Panc1 (cell line): ENCODE data around the gene IGLL5.

ENCODE experiments used
- POLR2AphosphoS5 ChIP-seq: IDR thresholded peaks from 2 replicates; pipeline ENCODE4 v1.6.1; 2012; ENCODE audit warnings: mild to moderate bottlenecking, low read depth, low read length, moderate library complexity
- TF ChIP-seq, protein P1 (sequence below): fragments of 450-650 bp; IDR thresholded peaks from 2 replicates; pipeline ENCODE4 v1.5.1; 2017; ENCODE audit warnings: mild to moderate bottlenecking

DNA sequence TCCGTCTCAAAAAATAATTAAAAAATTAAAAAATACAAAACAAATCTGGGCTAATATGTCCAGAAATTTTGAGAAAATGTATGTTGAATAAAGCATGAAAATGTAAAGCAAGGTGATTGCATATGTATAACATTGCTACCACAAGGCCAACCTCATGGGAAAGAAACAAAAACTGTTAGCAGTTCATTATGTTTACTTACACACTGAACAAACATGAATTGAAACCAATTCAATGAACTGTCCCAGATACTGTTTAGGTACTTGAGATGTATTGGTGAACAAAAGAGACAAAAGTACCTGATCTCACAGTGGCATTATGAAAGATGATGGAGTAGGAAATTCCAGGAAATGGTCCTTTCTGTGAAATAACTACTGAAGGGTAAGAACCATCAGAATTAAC lies 43.8 kb upstream of the IGLL5 start:
- TF ChIP-seq, protein P1, sequence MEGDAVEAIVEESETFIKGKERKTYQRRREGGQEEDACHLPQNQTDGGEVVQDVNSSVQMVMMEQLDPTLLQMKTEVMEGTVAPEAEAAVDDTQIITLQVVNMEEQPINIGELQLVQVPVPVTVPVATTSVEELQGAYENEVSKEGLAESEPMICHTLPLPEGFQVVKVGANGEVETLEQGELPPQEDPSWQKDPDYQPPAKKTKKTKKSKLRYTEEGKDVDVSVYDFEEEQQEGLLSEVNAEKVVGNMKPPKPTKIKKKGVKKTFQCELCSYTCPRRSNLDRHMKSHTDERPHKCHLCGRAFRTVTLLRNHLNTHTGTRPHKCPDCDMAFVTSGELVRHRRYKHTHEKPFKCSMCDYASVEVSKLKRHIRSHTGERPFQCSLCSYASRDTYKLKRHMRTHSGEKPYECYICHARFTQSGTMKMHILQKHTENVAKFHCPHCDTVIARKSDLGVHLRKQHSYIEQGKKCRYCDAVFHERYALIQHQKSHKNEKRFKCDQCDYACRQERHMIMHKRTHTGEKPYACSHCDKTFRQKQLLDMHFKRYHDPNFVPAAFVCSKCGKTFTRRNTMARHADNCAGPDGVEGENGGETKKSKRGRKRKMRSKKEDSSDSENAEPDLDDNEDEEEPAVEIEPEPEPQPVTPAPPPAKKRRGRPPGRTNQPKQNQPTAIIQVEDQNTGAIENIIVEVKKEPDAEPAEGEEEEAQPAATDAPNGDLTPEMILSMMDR, result no peak
- TF ChIP-seq POLR2AphosphoS5, result no peak
